ENCODE data around the gene ZNF165. TPM values are rescaled to one million over a fixed set of nuclear protein-coding genes. Genes with fewer than 3 reads are reported as not detected.

Gene ZNF165
- total and polyA plus RNA-seq, 2 of the 13 experiments (the other 11 are each of a cell fraction or from before 2014, with no cell fraction given) = 0.58 to 8.6 TPM

- TF ChIP-seq ZNF766 (CRISPR knock-in tag; IDR thresholded peaks at IDR 0.05; ENCODE audit: borderline replicate concordance) (peak; percentile 91), ZMYM3 (CRISPR knock-in tag; IDR thresholded peaks at IDR 0.05) (no peak; the same call in 1 of the 2 replicates), ZNF678 (CRISPR knock-in tag; IDR thresholded peaks at IDR 0.05) (peak; percentile 90; the same call in 1 of the 2 replicates), MATR3 (CRISPR knock-in tag; IDR thresholded peaks at IDR 0.05) (no peak), GTF3A (CRISPR knock-in tag; conservative IDR thresholded peaks at IDR 0.05) (0 out of 2 replicates have a peak, but pooled peaks have one; percentile 60), JUND (CRISPR knock-in tag; IDR thresholded peaks at IDR 0.05) (no peak), KAT8 (CRISPR knock-in tag; IDR thresholded peaks at IDR 0.05) (peak; percentile 95), IKZF4 (CRISPR knock-in tag; IDR thresholded peaks at IDR 0.05; ENCODE audit: borderline replicate concordance, low read depth, not compliant biosample characterization) (peak; percentile 84), ARID5B (CRISPR knock-in tag; IDR thresholded peaks at IDR 0.05) (peak; percentile 81), ZNF768 (CRISPR knock-in tag; IDR thresholded peaks at IDR 0.05) (peak; percentile 83), MAFK (conservative IDR thresholded peaks at IDR 0.05 in 1 of 2, IDR thresholded peaks at IDR 0.05 in 1 of 2; ENCODE audit: low read length in 2 of 2) (no peak), GMEB1 (CRISPR knock-in tag; IDR thresholded peaks at IDR 0.05; ENCODE audit: borderline replicate concordance) (peak; percentile 65; the same call in 1 of the 2 replicates), MAZ (IDR thresholded peaks at IDR 0.05; ENCODE audit: borderline replicate concordance, low read depth, low read length) (no peak), MAZ (CRISPR knock-in tag; IDR thresholded peaks at IDR 0.05; ENCODE audit: low read depth) (peak; percentile 86), ZNF354B (CRISPR knock-in tag; IDR thresholded peaks at IDR 0.05) (no peak), CENPX (CRISPR knock-in tag; IDR thresholded peaks at IDR 0.05) (no peak), EP300 (IDR thresholded peaks at IDR 0.05; ENCODE audit: low read depth in 2 of 2, low read length in 2 of 2) (0 out of 4 replicates have a peak, but pooled peaks of 1 of the 2 experiments have one; percentile 24), EP300 (CRISPR knock-in tag; IDR thresholded peaks at IDR 0.05; ENCODE audit: borderline replicate concordance) (no peak), ZNF615 (CRISPR knock-in tag; IDR thresholded peaks at IDR 0.05; ENCODE audit: borderline replicate concordance) (no peak; the same call in 1 of the 2 replicates), ZBTB8A (CRISPR knock-in tag; IDR thresholded peaks at IDR 0.05; ENCODE audit: borderline replicate concordance, low read depth) (0 out of 2 replicates have a peak, but pooled peaks have one; percentile 45), ZSCAN9 (CRISPR knock-in tag; IDR thresholded peaks at IDR 0.05; ENCODE audit: borderline replicate concordance) (peak; percentile 3; the same call in 1 of the 2 replicates), STAG1 (CRISPR knock-in tag; IDR thresholded peaks at IDR 0.05) (peak; percentile 66), ZSCAN29 (CRISPR knock-in tag; conservative IDR thresholded peaks at IDR 0.05) (peak; percentile 100), NFE2 (CRISPR knock-in tag; IDR thresholded peaks at IDR 0.05) (no peak), TBL1XR1 (IDR thresholded peaks at IDR 0.05; ENCODE audit: borderline replicate concordance, low read length, partially characterized antibody) (no peak)
These were observed 24.2 kb downstream of the ZNF165 start (continued) for GRCh38 chr6:28104392-28105244.

All from HepG2 (cell line).